HG02884 (cell line): Measurements from ENCODE around the gene ITGA6.

Source experiments
- ATAC-seq: cut with Tn5 transposase; IDR thresholded peaks from one replicate; pipeline ENCODE4 v1.9.1; 2021; ENCODE audit warnings: mild to moderate bottlenecking, moderate library complexity; ENCODE audit not compliant: unreplicated experiment

The ITGA6 gene

DNA sequence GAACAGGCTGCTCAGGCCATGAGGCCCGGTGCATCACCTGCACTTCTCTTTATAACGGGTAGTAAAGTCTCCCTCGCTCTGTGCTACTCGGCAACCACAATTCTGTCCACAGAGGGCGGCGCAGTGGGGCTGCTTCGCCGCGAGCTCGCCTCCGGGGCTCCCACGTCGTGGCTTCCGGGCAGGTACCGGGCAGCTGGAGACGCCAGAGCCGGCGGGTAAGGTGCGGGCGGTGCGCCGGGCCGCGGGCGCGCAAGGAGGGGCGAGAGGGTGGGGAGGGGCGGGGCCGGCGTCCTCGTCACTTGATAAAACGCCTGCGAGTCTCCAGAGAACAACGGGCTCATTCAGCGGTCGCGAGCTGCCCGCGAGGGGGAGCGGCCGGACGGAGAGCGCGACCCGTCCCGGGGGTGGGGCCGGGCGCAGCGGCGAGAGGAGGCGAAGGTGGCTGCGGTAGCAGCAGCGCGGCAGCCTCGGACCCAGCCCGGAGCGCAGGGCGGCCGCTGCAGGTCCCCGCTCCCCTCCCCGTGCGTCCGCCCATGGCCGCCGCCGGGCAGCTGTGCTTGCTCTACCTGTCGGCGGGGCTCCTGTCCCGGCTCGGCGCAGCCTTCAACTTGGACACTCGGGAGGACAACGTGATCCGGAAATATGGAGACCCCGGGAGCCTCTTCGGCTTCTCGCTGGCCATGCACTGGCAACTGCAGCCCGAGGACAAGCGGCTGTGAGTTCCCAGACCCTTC is at the start of gene ITGA6:
ITGA6 (plus strand) TSS at position 331 of the 734 bp plus-strand sequence.
- no peak for ATAC-seq

DNA sequence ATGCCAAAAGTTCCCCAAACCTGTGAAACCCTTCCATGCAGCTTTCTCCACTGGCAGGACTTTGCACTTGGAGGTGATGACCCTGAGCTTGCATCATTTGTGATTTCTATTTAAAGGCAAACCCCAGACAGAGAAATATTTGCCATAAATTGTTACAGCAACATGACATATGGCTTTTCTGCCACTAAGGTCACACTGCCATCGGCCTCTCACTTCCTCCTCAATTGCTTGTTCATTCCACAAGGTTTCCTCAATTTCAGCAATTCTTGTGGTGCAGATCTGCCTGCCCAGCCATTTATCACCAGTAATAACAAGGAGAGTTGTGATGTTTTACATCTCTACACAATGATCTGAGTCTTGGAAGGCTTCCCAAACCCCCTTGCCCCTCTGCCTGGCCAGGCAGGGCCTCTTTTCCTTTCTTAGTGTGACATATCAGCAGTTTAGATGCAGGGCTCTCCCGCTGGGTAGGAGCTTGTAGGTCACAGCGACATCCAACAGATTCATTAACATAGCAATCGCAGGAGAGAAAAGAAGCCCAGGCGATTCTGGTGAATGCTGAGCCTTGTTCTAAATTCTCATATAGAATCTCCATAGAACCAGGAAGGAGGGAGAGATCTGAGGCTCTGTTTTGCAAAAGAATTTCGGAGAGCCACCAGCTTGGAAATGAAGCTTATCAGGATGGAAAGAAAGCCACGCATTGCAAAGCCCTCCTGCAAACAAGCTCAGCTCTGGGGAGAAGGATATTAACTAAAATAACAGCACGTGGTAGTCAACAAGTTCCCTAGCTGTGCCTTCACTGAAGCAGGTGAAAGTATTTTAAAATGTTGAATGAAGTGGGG is 46.7 kb upstream of the ITGA6 start:
- no peak for ATAC-seq

DNA sequence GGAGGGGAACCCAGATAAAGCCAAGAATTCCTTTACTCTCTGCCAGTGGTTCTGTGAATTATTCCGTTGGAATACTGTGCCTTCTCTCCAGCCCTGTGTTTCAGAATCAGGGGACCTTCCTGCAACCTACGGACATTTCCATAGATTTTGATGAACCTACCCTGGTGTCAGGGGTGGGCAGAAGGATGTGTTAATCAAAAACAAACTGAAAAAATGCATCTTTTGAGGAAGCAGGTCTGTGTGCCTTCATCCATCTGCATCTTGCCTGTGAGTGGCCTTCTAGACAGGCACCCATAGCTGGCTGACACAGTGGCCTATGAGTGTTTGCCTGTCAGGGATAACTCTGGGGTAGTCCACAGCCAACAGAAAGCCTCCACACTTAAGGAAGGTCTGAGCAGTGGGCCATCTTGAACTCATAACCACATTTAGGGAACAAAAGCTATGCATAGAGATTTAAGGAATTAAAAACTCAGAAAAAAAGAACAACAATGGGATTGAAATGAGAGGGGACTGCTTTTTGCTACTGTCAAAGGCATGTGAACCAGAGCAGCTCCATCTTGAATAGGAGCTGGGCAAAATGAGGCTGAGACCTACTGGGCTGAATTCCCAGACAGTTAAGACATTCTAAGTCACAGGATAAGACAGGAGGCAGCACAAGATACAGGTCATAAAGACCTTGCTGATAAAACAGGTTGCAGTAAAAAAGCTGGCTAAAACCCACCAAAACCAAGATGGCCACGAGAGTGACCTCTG is 45.9 kb upstream of the ITGA6 start:
- ATAC-seq, result no peak

DNA sequence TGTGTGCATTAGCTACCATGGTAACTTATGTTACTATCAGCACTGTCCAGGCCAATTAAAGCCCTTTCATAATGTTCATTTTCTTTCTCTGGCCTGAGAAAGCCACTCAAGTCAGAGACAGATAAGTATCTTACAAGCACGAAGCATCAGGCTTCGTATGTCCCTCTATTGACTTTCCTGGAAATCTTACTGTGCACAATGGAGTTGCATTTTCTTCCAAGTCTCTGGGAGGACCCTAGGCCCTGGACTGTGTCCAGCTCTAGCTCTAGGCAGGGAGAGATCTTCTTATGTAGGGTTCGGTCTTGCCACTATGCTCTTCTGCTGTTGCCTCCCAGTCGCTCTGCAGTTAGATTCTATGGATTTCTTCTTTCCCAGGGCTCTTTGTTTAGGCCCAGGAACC is 40.0 kb upstream of the ITGA6 start:
- ATAC-seq, result no peak

DNA sequence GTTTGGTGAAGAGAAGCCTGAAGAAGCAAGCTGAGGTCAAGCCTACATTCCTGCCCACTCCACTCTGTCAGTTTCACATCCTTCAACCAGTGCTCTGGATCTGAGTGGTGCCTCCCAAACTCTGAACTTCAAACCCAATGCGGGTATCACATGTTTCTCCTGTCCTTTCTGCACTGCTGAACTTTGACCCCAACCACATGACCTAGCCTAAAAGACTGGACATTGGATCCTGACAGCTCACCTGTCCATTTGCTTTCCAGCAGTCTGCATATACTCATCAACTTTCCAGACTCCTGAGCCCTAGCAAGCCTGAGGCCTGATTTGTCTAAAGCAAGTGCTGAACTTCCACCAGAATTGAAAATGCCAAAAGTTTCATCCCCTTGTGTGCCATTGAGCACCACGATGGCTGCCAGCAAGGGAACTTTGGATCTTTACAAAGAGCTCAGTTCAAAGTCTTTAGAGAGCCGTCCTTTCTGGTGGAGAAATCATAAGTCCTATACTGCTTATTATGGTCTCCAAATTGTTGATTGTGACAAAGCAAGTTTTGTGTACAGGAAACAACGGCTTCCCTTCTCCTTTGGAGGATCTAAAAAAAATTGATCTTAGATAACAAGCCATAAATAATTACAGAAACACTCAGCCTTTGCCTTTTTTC is 37.6 kb upstream of the ITGA6 start:
- ATAC-seq, result no peak

DNA sequence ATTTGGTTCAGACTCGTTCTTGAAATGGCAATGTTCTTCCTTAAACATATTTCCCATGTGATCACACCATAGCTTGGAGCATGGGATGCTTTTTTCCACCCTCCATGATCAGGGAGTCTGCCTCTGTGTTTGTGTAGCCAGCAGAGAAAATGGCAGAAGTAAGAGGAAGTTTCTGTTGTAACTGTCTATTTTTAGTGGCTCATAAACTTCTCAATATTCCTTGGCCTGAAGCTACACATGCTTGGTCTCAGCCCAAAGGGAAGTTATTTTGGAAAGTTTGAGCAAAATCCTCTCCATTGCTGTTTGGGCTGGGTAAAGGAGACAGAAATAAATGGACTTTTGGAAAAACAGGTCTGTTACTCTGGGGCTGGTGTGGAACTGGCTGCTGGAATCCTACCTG is 33.4 kb upstream of the ITGA6 start:
- ATAC-seq, result no peak

DNA sequence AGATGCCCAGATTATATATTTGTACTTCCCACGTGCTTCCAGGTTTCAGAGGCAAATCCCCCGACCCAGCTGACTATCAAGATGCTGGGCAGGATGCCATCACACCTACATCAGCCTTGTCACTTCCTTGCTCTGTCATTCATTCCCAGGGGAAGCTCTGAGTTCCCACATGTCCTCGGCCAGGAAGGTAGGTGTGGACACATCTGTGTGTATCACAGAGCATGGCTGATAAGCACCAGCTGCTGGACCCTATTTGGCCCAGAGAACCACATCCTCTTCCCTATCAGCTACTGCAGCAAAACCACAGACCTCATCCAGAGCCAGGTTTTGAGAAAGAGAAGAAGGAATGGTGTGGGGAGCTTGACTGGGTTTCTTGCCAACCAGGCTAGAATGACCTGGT is 31.9 kb upstream of the ITGA6 start:
- ATAC-seq, result no peak

DNA sequence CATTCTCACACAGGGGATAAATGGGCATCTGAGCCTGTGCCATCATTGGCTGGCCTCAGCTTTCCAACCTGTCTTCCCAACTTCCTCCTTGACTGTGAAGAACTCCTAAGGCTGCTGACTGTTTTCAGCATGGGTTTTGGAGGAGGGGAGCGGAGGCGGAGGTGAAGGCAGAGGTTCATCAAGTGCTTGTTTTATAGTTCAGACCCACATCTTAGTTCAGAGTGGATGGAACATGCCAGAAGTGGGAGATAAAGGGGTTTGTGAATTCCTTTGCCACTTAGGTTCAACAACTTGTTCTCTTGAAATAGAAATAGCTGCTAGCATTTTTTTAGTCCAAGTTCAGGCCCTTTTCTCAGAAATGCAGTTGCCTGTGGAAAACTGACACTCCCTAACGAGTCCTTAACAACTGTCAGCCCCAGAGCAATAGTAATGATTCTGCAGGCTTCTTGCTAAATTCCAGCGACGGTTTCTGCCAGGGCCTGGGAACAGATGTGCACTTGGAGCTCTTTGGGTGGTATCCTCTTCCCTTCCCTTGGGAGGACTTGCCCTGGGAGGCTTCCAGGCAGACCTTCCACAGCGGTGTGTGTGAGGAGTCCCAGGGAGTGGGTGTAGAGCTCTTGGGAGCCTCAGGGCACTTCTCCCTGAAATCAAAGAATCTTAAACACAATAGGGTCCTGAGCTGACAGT is 30.1 kb upstream of the ITGA6 start:
- no peak for ATAC-seq

DNA sequence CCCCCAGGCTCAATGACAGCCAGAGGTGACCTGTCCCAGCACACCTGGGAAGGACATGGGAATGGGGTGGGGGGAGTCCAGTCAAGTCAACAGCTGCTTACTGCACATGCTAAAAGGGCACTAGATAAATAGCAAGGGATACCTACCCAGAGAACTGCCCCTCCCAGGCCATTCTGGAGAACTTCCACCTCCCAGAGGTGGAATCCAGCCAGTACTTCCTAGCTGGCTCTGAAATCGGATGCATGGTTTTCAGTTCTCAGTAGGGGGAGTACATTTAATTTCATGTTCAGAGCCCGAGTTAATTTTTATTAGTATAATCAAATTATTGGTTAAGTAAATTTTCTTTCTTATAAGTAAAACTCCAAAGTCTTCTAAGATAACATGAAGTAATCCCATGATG is 28.9 kb upstream of the ITGA6 start:
- ATAC-seq, result no peak

DNA sequence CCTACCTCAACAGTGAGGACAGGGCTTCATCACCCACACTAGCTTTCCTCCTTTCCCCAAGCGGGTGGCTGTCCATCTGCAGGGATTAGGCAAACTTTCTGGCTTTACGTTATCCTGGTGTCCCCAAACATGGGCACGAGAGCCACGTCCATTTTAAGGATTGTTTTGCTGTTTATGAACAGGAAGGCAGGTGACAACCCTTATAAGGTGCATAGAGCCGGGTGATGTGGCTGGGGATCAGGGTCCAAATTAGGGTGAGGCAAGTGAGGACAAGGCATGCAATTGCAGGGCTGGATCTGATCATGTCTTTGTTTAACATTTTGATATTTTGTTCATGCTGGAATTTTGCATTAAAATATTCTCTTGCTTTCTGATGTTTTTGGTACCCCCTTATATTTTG is 27.6 kb upstream of the ITGA6 start:
- ATAC-seq, result no peak

DNA sequence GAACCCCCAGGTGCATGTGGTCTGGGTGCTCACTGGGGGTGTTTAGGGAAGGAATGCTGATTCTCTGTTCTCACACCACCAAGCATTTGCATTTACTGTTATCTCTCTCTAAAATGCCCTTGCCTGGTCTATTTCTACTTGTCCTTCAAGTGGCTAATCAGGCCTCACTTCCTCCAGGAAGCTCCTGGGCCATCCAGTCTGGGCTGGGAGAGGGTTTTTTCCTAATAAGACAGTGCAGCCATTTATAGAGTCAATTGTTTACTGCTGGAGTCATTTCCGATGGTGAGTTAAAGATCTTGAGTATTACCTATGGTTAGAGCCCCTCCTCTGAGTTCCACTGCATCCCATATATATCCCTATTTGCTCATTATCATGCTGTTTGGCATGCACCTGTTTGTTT is 25.2 kb upstream of the ITGA6 start:
- ATAC-seq, result no peak

DNA sequence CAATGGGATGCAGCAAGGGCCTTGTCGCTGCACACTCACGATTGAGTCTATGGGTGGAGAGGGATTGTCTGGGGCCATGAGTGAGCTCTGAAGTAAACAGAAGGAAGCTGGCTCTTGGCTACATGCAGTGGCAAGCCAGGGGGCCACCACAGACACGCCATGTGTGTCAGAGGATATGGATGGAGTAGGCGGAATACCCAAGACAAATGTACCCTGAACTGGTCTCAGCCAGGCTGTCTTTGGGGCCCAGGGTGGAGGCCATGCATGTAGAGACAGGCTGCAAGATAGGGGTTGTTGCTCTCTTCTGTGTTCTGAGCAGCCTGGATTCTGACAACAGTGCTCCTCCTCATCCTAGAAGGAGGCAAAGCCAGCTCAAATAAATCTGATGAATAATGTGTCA is 24.0 kb upstream of the ITGA6 start:
- ATAC-seq, result no peak

DNA sequence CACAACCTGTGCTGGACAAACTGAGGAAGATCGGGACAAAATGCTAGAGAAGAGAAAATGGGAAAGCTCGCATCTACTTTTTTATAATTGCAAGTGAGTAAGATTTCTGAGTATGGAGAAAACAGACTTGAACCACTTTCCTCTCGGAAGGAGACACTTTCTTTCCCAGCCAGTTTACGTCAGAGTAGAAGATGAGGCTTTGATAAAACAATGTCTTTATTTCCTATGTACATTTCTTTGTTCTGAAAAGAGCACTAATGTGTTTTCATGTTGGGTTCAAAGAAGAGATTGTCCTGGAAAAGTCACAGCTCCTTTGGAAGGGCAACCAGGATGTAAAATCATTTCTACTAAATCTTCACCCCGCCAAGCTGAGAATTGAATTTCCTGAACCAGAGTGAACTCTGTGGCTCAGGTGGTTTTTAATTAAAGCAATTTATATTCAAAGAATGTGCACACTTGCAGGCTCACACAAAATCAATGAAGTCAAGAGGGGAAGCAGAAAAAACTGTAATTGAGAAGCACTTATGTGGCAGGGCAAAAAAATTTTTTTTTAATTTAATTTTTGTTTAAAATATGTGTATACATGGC is 23.4 kb upstream of the ITGA6 start:
- ATAC-seq, result no peak

DNA sequence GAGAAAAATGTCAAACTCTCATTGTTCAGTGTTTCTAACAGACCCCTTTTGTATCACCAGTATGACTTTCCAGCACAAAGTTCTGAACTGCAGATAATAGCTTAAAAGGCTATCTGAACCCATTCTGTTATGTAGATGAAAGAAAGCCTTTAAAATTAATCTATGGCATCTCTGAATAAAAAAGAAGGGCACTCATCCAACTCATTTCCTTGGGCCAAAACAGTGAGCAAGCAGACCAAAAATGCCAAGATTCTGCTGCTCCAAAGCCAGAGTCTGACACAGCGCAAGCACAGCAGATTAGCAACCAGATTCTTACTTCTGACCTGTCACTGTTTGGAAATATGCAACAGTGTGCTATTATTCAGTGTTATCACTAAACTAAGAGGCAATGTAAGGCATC is 22.6 kb upstream of the ITGA6 start:
- ATAC-seq, result no peak

DNA sequence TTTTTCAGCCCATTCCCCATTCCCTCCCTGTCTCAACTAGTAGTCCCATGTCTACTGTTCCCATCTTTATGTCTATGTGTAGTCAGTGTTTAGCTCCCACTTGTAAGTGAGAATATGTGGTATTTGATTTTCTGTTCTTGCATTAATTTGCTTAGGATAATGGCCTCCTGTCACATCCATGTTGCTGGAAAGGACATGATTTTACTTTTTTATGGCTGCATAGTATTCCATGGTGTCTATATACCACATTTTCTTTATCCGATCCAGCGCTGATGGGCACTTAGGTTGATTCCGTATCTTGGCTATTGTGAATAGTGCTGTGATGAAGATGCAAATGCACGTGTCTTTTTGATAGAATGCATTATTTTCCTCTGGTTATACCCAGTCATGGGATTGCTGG is 21.7 kb upstream of the ITGA6 start:
- ATAC-seq, result no peak

DNA sequence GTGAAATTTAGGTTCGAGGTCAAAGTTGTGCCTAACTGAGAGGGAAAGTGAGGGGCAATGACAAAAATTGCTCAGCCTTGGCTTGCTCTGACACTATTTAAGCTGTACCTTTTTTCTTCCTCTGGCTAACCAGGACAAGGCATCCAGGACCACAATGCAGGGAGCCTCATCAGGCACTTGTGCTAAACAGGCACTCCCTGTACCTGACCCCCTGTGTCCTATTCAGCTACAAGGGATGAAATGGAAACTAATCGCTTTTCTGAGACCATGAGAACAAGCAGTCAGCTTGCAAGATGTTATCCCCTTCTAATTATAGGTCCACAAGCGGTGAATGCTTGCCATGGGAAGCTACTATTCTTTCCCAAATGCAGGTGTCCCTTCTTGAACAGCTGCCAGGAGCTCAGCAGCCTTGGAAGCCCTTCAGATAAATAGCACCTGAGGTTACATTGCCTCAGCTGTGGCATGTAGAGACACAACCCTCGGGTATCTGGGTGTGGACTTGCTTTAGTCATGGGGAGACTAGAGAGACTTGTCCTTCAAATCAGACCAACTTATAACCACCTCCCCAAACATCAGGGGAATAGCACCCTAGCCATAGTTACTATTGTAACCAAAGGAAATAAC is 19.1 kb upstream of the ITGA6 start:
- ATAC-seq, result no peak

DNA sequence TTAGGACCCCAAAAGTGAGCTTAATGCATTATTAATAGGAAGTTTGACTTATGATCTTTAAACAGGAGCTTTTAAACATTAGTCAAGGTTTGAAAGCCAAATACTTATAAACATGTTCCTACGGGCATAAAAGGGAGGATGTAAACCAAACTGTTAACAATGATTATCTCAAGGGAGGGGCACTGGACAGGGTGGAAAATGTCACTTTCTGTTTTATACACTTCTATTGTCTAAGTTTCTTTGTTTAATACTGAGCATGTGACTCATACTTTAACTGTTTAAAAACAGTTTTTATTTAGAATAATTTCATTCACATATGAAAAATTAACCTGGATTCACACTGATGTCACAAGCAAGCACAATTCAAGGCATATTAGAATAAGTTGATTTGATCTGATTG is 18.3 kb upstream of the ITGA6 start:
- no peak for ATAC-seq

DNA sequence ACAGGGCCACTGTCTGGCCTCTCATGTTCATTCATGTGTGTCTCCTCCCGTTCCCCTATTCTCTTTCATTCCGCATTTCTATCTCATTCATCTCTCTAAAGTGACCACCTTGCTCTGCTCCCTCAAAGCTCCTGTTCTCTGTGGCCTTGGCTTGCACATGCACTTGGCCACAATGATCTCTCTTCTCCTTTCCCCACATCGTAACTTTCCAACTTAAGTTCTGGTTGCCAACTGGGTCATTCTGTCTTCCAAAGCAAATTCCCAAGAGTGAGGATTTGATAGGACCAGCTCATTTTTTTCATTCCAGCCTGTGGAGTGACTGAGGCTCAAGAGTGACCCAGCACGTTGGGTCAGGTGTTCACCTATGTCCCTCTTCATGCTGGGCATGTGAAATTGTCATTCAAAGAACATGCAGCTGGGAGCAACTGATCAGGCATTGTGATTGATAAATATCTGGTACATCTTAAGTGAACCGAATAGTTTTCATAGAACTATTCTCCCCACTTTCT is 14.3 kb upstream of the ITGA6 start:
- ATAC-seq, result no peak

DNA sequence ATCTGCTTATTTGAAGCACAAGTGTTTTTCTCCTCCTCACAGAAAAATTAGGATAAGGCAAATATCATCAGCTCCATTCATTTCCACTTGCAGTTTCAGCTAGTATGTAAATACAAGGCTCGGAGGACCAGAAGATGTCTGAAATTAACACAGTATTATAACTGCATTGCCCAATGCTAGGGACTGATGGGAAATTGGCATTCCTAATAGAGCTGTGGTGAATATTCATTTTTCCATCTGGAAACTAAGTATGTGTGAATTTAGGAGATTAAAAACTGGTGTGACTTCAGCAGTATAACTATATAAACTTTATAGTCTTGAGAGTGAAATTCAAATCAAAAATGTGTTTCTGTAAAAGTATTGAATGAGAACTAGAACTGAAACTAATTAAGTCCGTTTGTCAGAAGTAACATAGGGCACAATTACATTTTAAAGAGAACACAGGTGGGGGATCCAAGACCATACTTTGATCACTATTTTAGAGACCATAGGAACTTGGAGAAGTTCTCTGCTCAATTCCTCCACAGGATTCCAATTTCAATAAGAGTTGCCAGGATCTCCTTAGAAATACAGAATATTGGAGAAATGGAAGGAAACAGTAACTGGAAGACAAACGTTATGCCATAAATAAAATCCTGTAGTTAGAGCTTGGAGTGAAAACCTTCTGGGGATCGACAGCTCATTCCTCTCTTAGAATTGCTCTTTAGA is 12.1 kb upstream of the ITGA6 start:
- ATAC-seq, result no peak
